ENCODE results near the gene AKT1. TPM values are rescaled to one million over a fixed set of nuclear protein-coding genes. Genes with fewer than 3 reads are reported as not detected.

The AKT1 gene
- total RNA-seq, 1 experiment from 2014 or later = 123 TPM

DNA sequence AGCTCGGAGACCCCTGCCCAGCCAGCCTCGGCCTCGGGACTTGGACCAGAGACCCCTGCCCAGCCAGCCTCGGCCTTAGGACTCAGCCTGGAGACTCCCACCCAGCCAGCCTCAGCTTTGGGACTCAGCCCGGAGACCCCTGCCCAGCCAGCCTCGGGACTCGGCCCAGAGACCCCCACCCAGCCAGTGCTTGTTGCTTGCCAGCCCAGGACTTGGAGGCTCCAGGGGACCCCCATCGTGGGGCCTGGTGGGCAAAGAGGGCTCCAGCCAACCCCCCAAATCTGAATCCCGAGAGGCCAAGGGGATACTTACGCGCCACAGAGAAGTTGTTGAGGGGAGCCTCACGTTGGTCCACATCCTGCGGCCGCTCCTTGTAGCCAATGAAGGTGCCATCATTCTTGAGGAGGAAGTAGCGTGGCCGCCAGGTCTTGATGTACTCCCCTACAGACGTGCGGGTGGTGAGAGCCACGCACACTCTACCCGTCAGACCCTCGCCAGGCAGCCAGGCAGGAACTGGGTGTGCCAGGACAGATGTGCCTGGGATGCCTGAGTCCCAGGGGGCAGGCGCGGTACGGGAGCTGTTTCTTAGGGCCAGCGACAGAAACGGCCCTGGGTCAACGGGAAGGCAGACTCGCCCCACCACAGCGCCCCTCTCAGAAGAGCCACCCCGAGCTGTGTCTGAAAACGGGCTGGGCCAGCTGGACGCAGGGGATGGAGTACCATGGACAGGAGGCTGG, 15.6 kb downstream of the AKT1 start:
- Histone ChIP-seq H3K36me3 (ENCODE audit: insufficient read depth, low read length, poor library complexity, severe bottlenecking) (peaks cover 14% of the 10 kb centered on the region), H3K4me1 (ENCODE audit: insufficient read depth, low read length, poor library complexity, severe bottlenecking) (no peaks in the 10 kb centered on the region), H3K4me3 (ENCODE audit: low read depth, low read length, poor library complexity, severe bottlenecking) (no peak overlapping the region), H3K9me3 (ENCODE audit: low read depth, low read length, poor library complexity, severe bottlenecking) (no peaks in the 10 kb centered on the region), H3K27me3 (replicated peaks; ENCODE audit: insufficient read depth, low read depth, low read length, poor library complexity) (no peaks in the 10 kb centered on the region), H3K27ac (ENCODE audit: low read depth, low read length, poor library complexity, severe bottlenecking) (no peak overlapping the region)
- ChIA-PET CTCF (interaction anchor here (0.7 kb wide), 1 partner anchor 9 kb away, joined by 3 read pairs; no protein-coding TSS in a partner anchor), POLR2A (ENCODE audit: low non-redundant PET) (interaction anchor here (1.0 kb wide), 1 partner anchor 10 kb away, joined by 3 read pairs; no protein-coding TSS in a partner anchor)
- DNase-seq (ENCODE audit: low spot score) = no peak
- TF ChIP-seq, protein P1, sequence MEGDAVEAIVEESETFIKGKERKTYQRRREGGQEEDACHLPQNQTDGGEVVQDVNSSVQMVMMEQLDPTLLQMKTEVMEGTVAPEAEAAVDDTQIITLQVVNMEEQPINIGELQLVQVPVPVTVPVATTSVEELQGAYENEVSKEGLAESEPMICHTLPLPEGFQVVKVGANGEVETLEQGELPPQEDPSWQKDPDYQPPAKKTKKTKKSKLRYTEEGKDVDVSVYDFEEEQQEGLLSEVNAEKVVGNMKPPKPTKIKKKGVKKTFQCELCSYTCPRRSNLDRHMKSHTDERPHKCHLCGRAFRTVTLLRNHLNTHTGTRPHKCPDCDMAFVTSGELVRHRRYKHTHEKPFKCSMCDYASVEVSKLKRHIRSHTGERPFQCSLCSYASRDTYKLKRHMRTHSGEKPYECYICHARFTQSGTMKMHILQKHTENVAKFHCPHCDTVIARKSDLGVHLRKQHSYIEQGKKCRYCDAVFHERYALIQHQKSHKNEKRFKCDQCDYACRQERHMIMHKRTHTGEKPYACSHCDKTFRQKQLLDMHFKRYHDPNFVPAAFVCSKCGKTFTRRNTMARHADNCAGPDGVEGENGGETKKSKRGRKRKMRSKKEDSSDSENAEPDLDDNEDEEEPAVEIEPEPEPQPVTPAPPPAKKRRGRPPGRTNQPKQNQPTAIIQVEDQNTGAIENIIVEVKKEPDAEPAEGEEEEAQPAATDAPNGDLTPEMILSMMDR (conservative IDR thresholded peaks at IDR 0.05; ENCODE audit: low read depth, low read length) = no peak
- TF ChIP-seq EZH2 (IDR thresholded peaks at IDR 0.05; ENCODE audit: borderline replicate concordance, low read depth, low read length, poor library complexity, severe bottlenecking) = no peak
- BruUV-seq (replicated peaks) = no TSS peak
- intact Hi-C loops (cut with micrococcal nuclease; ENCODE audit: unreplicated experiment) = no loop called here

DNA sequence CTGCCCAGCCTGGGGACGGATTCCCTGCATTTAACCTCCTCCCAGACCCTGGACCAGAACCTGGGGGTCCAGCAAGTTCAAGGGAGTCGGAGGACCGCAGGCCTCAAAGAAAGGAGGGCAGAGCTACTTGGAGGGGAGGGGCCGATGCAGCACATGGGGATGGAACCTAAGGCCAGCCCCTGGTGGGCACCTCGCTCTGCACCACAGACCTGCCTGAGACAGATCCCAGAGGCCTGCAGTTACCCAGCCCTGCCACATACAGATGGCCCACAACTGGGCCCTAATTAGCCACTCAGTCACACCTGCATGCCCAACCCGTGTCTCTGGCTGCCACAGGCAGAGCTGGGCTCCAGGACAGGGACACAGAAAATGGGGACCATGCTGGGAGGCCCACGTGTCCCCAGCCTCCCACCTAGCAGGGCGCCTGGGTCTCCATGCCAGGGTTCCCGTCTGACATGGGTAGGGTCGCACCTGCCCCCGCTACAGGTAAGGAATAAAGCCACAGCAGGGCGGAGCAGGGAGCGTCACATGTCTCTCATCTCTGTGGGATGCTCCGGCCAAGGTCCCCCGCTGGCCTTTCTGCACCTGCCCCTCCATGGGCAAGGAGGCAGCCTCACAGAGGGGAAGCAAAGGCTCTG, 16.7 kb downstream of the AKT1 start:
- no peak for TF ChIP-seq EZH2 (IDR thresholded peaks at IDR 0.05; ENCODE audit: borderline replicate concordance, low read depth, low read length, poor library complexity, severe bottlenecking)
- TF ChIP-seq, protein P1 (conservative IDR thresholded peaks at IDR 0.05; ENCODE audit: low read depth, low read length) = no peak
- Histone ChIP-seq H3K27me3 (replicated peaks; ENCODE audit: insufficient read depth, low read depth, low read length, poor library complexity) (no peaks in the 10 kb centered on the region), H3K4me3 (ENCODE audit: low read depth, low read length, poor library complexity, severe bottlenecking) (no peak overlapping the region), H3K36me3 (ENCODE audit: insufficient read depth, low read length, poor library complexity, severe bottlenecking) (peaks cover 20% of the 10 kb centered on the region), H3K9me3 (ENCODE audit: low read depth, low read length, poor library complexity, severe bottlenecking) (no peaks in the 10 kb centered on the region), H3K4me1 (ENCODE audit: insufficient read depth, low read length, poor library complexity, severe bottlenecking) (no peaks in the 10 kb centered on the region), H3K27ac (ENCODE audit: low read depth, low read length, poor library complexity, severe bottlenecking) (no peak overlapping the region)
- DNase-seq (ENCODE audit: low spot score) = no peak
- no TSS peak for BruUV-seq (replicated peaks)
- ChIA-PET POLR2A (ENCODE audit: low non-redundant PET) (interaction anchor here (1.0 kb wide), 1 partner anchor 11 kb away, joined by 3 read pairs; no protein-coding TSS in a partner anchor), CTCF (no interaction called here)
- intact Hi-C loops (cut with micrococcal nuclease; ENCODE audit: unreplicated experiment) = no loop called here

DNA sequence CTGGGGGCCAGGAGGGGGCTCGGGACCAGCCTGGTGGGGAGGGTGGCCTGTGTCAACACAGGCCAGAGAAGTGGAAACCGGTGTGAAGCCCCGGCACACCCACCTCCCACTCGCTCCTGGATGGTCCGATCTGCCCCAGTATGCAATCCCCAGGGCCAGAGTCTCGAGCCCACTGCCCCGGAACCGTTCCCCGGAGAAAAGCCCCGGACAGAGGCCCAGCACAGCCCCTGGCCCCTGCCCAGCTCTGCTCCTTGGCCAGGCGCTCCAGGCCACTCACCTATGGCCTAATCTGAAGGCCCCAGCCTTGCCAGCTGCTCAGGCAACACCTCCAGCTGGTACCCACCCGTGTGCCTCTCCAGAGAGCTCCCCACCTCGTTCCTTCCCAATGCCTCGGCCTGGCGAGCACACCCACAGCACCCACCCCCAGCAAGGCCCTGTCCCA, 17.7 kb downstream of the AKT1 start:
- H3K36me3 ChIP-seq (ENCODE audit: insufficient read depth, low read length, poor library complexity, severe bottlenecking) = peaks cover 27% of the 10 kb centered on the region
- POLR2A ChIA-PET (ENCODE audit: low non-redundant PET) = interaction anchor here (0.5 kb wide), 1 partner anchor 285 kb away, joined by 5 read pairs; no protein-coding TSS in a partner anchor
- no peak for TF ChIP-seq EZH2 (IDR thresholded peaks at IDR 0.05; ENCODE audit: borderline replicate concordance, low read depth, low read length, poor library complexity, severe bottlenecking)
- TF ChIP-seq, protein P1 (conservative IDR thresholded peaks at IDR 0.05; ENCODE audit: low read depth, low read length) = no peak

More for the DNA sequence above, 17.7 kb downstream of the AKT1 start:
- no peak for DNase-seq (ENCODE audit: low spot score)
- Histone ChIP-seq H3K27ac (ENCODE audit: low read depth, low read length, poor library complexity, severe bottlenecking) (no peak overlapping the region), H3K4me1 (ENCODE audit: insufficient read depth, low read length, poor library complexity, severe bottlenecking) (no peaks in the 10 kb centered on the region), H3K4me3 (ENCODE audit: low read depth, low read length, poor library complexity, severe bottlenecking) (no peak overlapping the region), H3K9me3 (ENCODE audit: low read depth, low read length, poor library complexity, severe bottlenecking) (no peaks in the 10 kb centered on the region), H3K27me3 (replicated peaks; ENCODE audit: insufficient read depth, low read depth, low read length, poor library complexity) (no peaks in the 10 kb centered on the region)
- CTCF ChIA-PET = no interaction called here
- BruUV-seq (replicated peaks) = no TSS peak
- intact Hi-C loops (cut with micrococcal nuclease; ENCODE audit: unreplicated experiment) = no loop called here
